ENCODE measurements around the gene PRDM5. TPM values are rescaled to one million over a fixed set of nuclear protein-coding genes. Genes with fewer than 3 reads are reported as not detected.

Gene PRDM5
- total RNA-seq, 6 experiments from 2014 or later: 0.20 to 0.64 (median 0.36) TPM

GRCh38 chr4:120844528-120844921 is 78.0 kb downstream of the PRDM5 start:
- H3K27me3 ChIP-seq: no peaks in the 10 kb centered on the region
- H3K4me1 ChIP-seq: no peaks in the 10 kb centered on the region
- ATAC-seq (no peak), DNase-seq (no peak)
- intact Hi-C loops (cut with DNase I): no loop called here
- TF ChIP-seq POLR2A (IDR thresholded peaks at IDR 0.05): no peak
- H3K9me3 ChIP-seq: no peaks in the 10 kb centered on the region
- no peak overlapping the region for H3K27ac ChIP-seq
- H3K4me3 ChIP-seq: no peak overlapping the region
- WGBS (ENCODE audit: insufficient coverage, low coverage, low lambda C conversion rate, missing lambda C conversion rate): 63% methylated on average over 2 of the region's 2 CpGs
- H3K36me3 ChIP-seq: no peaks in the 10 kb centered on the region

- H3K27me3 ChIP-seq: no peaks in the 10 kb centered on the region
- no peak overlapping the region for H3K27ac ChIP-seq
- DNase-seq (no peak), ATAC-seq (peak in 1 of 4 donors; percentile 33)
- H3K36me3 ChIP-seq: no peaks in the 10 kb centered on the region
- H3K4me3 ChIP-seq: no peak overlapping the region
- 84% methylated on average over 7 of the region's 7 CpGs for WGBS (ENCODE audit: insufficient coverage, low coverage, low lambda C conversion rate, missing lambda C conversion rate)
- H3K4me1 ChIP-seq: no peaks in the 10 kb centered on the region
- no peaks in the 10 kb centered on the region for H3K9me3 ChIP-seq
- no peak for TF ChIP-seq POLR2A (IDR thresholded peaks at IDR 0.05)
- no peak for TF ChIP-seq CTCF (IDR thresholded peaks at IDR 0.05)
- intact Hi-C loops (cut with DNase I): no loop called here
Measured at GRCh38 chr4:120843849-120844527, 78.5 kb downstream of the PRDM5 start.

GRCh38 chr4:120842031-120842430 is 80.5 kb downstream of the PRDM5 start:
- H3K9me3 ChIP-seq: no peaks in the 10 kb centered on the region
- H3K4me3 ChIP-seq: no peak overlapping the region
- ATAC-seq (no peak), DNase-seq (no peak)
- intact Hi-C loops (cut with DNase I): no loop called here
- H3K27ac ChIP-seq: no peak overlapping the region
- WGBS (ENCODE audit: insufficient coverage, low coverage, low lambda C conversion rate, missing lambda C conversion rate): 17% methylated on average over 3 of the region's 3 CpGs
- TF ChIP-seq CTCF (IDR thresholded peaks at IDR 0.05) (no peak), POLR2A (IDR thresholded peaks at IDR 0.05) (no peak)
- H3K36me3 ChIP-seq: no peaks in the 10 kb centered on the region
- no peaks in the 10 kb centered on the region for H3K27me3 ChIP-seq
- H3K4me1 ChIP-seq: no peaks in the 10 kb centered on the region

- H3K4me1 ChIP-seq: no peaks in the 10 kb centered on the region
- no peak overlapping the region for H3K27ac ChIP-seq
- H3K27me3 ChIP-seq: no peaks in the 10 kb centered on the region
- WGBS (ENCODE audit: insufficient coverage, low coverage, low lambda C conversion rate, missing lambda C conversion rate): 82% methylated on average over 3 of the region's 3 CpGs
- no peak for ATAC-seq
- no peak for DNase-seq
- H3K36me3 ChIP-seq: no peaks in the 10 kb centered on the region
- H3K9me3 ChIP-seq: no peaks in the 10 kb centered on the region
- intact Hi-C loops (cut with DNase I): no loop called here
- no peak for TF ChIP-seq CTCF (IDR thresholded peaks at IDR 0.05)
- no peak for TF ChIP-seq POLR2A (IDR thresholded peaks at IDR 0.05)
- H3K4me3 ChIP-seq: no peak overlapping the region
Measured at GRCh38 chr4:120841580-120841979, 80.9 kb downstream of the PRDM5 start.

- Histone ChIP-seq H3K9me3 (no peaks in the 10 kb centered on the region), H3K4me1 (no peaks in the 10 kb centered on the region), H3K27ac (no peak overlapping the region), H3K36me3 (no peaks in the 10 kb centered on the region), H3K27me3 (no peaks in the 10 kb centered on the region), H3K4me3 (no peak overlapping the region)
- ATAC-seq: peak in 1 of 4 donors; percentile 41
- WGBS (ENCODE audit: insufficient coverage, low coverage, low lambda C conversion rate, missing lambda C conversion rate): 94% methylated on average over 3 of the region's 18 CpGs
- TF ChIP-seq CTCF (IDR thresholded peaks at IDR 0.05) (no peak), POLR2A (IDR thresholded peaks at IDR 0.05) (no peak)
- DNase-seq: no peak
- intact Hi-C loops (cut with DNase I): no loop called here
Measured at GRCh38 chr4:120839974-120840751, 82.4 kb downstream of the PRDM5 start.

Measured in right lobe of liver (tissue), 6 donors.